Nephron (organoid): Measurements from ENCODE around the gene ATG14.
A peak's percentile ranks its signal among the peaks of the same experiment; 100 is the strongest.

Experiments used
- H3K27ac Mint-ChIP-seq, 3 experiments: 2 replicates each; pipeline ENCODE4 v1.8.0; 2020; ENCODE audit warnings: mixed read lengths in 3 of 3, mild to moderate bottlenecking in 2 of 3, moderate library complexity in 1 of 3
- H3K27me3 Mint-ChIP-seq: 2 replicates; pipeline ENCODE4 v1.8.0; 2021; ENCODE audit warnings: low read depth, mild to moderate bottlenecking, moderate library complexity, mixed read lengths
- H3K36me3 Mint-ChIP-seq: 2 replicates; pipeline ENCODE4 v1.8.0; 2020; ENCODE audit warnings: low read depth, mixed read lengths
- H3K4me1 Mint-ChIP-seq: 2 replicates; pipeline ENCODE4 v1.8.0; 2020; ENCODE audit warnings: mixed read lengths
- H3K4me3 Mint-ChIP-seq, 3 experiments: 2 replicates each; pipeline ENCODE4 v1.8.0; 2020; ENCODE audit warnings: mild to moderate bottlenecking in 3 of 3, mixed read lengths in 3 of 3, moderate library complexity in 2 of 3
- H3K9me3 Mint-ChIP-seq: 2 replicates; pipeline ENCODE4 v1.8.0; 2020; ENCODE audit warnings: mixed read lengths
- CTCF ChIP-seq, 3 experiments: fragments of 200-600 bp; sonication (generic); IDR thresholded peaks; one replicate each; pipeline ENCODE4 v1.5.0; 2021; ENCODE audit warnings: antibody characterized with exemption in 3 of 3; ENCODE audit not compliant: unreplicated experiment in 3 of 3

ATG14 gene

DNA sequence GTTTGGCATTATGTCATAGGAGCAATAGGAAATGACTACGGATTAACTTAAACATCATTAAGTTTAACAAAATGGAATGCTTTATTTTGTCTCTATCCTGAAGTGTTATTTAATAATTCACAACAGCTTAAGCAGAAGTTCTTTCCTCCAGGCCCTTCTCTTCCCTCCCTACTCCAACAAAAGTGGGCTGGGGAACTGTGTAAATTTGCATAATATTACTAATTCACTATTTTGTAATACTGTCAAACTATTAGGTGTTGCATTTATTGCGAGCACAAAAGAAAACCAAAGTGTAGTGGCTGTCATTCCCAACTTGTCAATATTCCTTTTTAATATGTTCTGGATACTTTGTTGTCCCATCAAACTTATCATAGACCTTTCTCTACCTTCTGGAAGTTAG, 69.8 kb downstream of the ATG14 start:
- H3K36me3 Mint-ChIP-seq: no peaks in the 10 kb centered on the region
- no peak overlapping the region for H3K4me3 Mint-ChIP-seq
- H3K9me3 Mint-ChIP-seq: no peaks in the 10 kb centered on the region
- H3K4me1 Mint-ChIP-seq: peaks cover 26% of the 10 kb centered on the region
- no peak for TF ChIP-seq CTCF (IDR thresholded peaks at IDR 0.05; ENCODE audit: unreplicated experiment in 3 of 3)
- no peak overlapping the region for H3K27ac Mint-ChIP-seq
- H3K27me3 Mint-ChIP-seq: no peaks in the 10 kb centered on the region

GRCh38 chr14:55340482-55340881, 71.1 kb downstream of the ATG14 start:
- H3K36me3 Mint-ChIP-seq: no peaks in the 10 kb centered on the region
- peaks cover 26% of the 10 kb centered on the region for H3K4me1 Mint-ChIP-seq
- H3K9me3 Mint-ChIP-seq: no peaks in the 10 kb centered on the region
- H3K4me3 Mint-ChIP-seq: no peak overlapping the region
- H3K27me3 Mint-ChIP-seq: no peaks in the 10 kb centered on the region
- no peak for TF ChIP-seq CTCF (IDR thresholded peaks at IDR 0.05; ENCODE audit: unreplicated experiment in 3 of 3)
- H3K27ac Mint-ChIP-seq: no peak overlapping the region

DNA sequence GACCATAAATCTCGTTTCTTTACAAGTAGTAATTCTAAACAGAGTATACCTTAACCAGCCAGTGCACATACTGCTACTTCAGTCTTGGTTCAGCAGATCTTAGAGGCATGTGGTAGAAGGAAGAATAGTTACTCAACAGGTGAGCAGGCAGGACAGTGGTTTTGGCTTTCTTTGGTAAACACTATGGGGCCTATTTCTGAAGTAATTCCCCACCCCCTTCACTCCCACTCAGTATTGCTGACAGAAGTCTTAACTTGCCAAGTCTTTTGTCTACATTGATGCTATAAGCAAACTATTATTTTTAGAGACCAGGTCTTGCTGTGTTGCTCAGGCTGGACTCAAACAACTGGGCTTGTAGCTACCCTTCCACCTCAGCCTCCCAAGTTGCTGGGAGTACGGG, 71.9 kb downstream of the ATG14 start:
- H3K36me3 Mint-ChIP-seq: no peaks in the 10 kb centered on the region
- no peaks in the 10 kb centered on the region for H3K27me3 Mint-ChIP-seq
- no peak for TF ChIP-seq CTCF (IDR thresholded peaks at IDR 0.05; ENCODE audit: unreplicated experiment in 3 of 3)
- H3K9me3 Mint-ChIP-seq: no peaks in the 10 kb centered on the region
- peaks cover 32% of the 10 kb centered on the region for H3K4me1 Mint-ChIP-seq
- H3K4me3 Mint-ChIP-seq: no peak overlapping the region
- H3K27ac Mint-ChIP-seq: no peak overlapping the region

- Mint-ChIP-seq H3K4me3 (no peak overlapping the region), H3K27me3 (no peaks in the 10 kb centered on the region), H3K9me3 (no peaks in the 10 kb centered on the region), H3K4me1 (peaks cover 55% of the 10 kb centered on the region), H3K27ac (peak overlapping the region in 2 of 3 experiments; percentile 78 to 86), H3K36me3 (no peaks in the 10 kb centered on the region)
- no peak for TF ChIP-seq CTCF (IDR thresholded peaks at IDR 0.05; ENCODE audit: unreplicated experiment in 3 of 3)
Measured at GRCh38 chr14:55336691-55337090, 74.9 kb downstream of the ATG14 start.

- TF ChIP-seq CTCF (IDR thresholded peaks at IDR 0.05; ENCODE audit: unreplicated experiment in 3 of 3): no peak
- H3K27me3 Mint-ChIP-seq: no peaks in the 10 kb centered on the region
- H3K27ac Mint-ChIP-seq: peak overlapping the region; percentile 71 to 86 (median 78)
- peaks cover 53% of the 10 kb centered on the region for H3K4me1 Mint-ChIP-seq
- H3K9me3 Mint-ChIP-seq: no peaks in the 10 kb centered on the region
- H3K4me3 Mint-ChIP-seq: no peak overlapping the region
- no peaks in the 10 kb centered on the region for H3K36me3 Mint-ChIP-seq
Measured at GRCh38 chr14:55336162-55336561, 75.5 kb downstream of the ATG14 start.

DNA sequence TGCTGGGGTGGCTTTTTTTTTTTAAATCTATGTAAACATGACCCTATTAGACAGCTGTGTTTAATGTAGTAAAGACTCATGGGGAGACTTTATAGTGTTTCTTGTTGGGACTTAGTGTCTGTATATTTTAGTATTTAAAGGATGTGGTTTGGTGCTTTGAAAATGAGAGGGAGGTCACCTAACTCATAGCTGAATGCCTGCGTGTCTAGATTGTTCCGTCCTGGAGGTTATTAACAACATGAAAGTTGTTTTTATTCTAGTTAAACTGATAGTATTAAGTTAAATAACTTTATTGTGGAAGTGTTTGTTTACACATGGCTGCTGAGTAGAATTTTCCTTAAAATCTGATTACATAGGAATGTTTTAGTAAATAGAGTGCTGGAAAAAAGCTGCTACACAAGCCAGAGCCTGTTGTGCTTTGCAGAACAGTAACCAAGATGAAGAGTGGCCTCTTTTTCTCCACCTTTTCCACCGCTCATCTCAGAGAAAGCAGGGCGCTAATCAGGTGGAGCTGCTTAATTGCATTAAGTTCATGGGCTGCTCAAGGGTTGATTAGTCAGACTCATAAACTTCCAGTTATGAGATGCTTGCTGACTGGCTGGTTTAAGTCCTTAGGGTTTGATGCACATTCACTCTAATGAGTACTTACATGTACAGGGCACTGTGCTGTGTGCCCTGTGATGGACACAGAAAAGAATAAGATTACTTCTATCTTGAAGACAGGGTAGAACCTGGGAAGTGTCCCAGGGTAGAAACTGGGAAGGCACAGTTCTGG, 77.7 kb downstream of the ATG14 start:
- no peaks in the 10 kb centered on the region for H3K36me3 Mint-ChIP-seq
- H3K27me3 Mint-ChIP-seq: no peaks in the 10 kb centered on the region
- peak overlapping the region; percentile 74 to 86 (median 79) for H3K27ac Mint-ChIP-seq
- TF ChIP-seq CTCF (IDR thresholded peaks at IDR 0.05; ENCODE audit: unreplicated experiment in 3 of 3): no peak
- no peaks in the 10 kb centered on the region for H3K9me3 Mint-ChIP-seq
- peak overlapping the region in 1 of 3 experiments; percentile 12 for H3K4me3 Mint-ChIP-seq
- peaks cover 48% of the 10 kb centered on the region for H3K4me1 Mint-ChIP-seq
